ENCODE measurements around the gene MTNR1A.
"Not testable (repeated sequence)": the region's sequence is repeated elsewhere in the genome, so short reads cannot be mapped to it uniquely, and the experiment has no call there.

The MTNR1A gene

DNA sequence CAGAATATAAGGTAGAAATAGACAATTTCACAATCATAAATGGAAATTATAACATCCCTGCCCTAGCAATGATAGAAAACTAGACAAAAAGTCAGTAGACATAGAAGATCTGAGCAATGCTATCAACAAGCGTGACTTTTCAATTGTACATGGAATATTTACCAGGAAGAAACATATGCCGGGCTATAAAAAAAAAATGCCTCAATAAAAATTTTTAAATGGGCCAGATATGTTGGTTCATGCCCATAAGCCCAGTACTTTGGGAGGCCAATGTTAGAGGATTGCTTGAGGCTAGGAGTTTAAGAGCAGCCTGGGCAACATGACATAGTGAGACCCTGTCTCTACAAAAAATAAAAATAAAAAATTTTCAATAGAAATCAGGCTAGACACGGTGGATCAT lies 5.3 kb upstream of the MTNR1A start:
- no peak for FAIRE-seq

DNA sequence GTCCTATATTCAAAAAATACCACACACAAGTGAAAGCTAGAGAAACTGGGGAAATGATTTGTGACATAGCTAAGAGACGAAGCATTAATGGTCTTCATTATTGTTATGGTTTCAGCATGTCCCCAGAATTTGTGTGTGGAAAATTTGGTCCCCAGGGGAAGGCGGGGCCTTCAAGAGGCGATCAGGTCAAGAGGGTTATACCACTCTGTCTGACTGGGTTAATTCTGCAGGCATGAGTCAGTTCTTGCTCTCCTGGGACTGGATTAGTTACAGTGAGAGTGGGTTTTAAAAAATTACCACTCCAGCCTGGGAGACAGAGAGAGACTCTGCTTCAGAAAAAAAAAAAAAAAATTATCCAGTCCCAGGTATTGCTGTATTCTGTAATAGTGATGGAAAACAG lies 2.1 kb upstream of the MTNR1A start:
- no peak for FAIRE-seq

- FAIRE-seq: no peak
Observed at GRCh38 chr4:186557061-186557460, 1.7 kb upstream of the MTNR1A start.

GRCh38 chr4:186554539-186554913 lies 841 bp downstream of the MTNR1A start:
- FAIRE-seq: no peak

- FAIRE-seq: no peak
Observed at GRCh38 chr4:186553717-186554116, 1.6 kb downstream of the MTNR1A start.

DNA sequence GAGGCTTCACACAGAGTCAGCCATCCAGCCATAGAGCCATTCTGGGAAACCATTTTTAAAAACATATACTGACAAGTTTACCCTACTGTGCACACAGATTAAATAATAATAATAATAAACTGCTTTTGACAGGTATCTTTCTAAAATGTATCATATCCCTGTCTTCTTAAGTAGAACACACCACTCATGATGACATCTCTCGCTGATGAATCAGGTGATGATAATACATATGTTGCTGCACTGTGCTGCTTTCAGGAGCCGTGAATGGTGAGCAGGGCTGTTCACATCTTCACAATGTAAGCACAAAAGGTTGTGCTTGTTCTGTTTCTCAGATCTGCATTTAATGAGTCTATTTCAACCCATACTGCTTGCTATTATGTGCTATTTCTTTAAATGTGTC lies 3.5 kb downstream of the MTNR1A start:
- no peak for FAIRE-seq

DNA sequence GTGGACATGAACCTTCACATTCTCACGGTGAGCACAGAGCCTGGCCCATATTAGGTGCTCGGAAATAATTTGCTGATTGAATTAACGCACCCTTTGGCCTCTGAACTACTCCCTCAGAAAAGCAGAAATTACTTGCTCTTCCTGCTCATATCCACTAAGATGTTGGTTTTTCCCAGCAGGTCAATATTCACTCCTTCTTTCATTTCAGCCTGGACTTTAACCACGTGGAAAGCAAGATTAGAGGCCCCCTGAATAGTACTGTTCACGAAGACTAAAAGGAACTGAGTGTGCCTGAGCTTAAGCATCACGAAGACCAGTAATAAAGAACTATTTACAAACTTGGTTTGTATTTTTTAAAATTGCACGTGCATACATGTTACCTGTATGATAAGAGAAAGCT lies 9.9 kb downstream of the MTNR1A start:
- FAIRE-seq: no peak

- no peak for FAIRE-seq
Observed at GRCh38 chr4:186543206-186543605, 12.2 kb downstream of the MTNR1A start.

GRCh38 chr4:186541801-186542200 lies 13.6 kb downstream of the MTNR1A start:
- FAIRE-seq: no peak

GRCh38 chr4:186537843-186538521 lies 17.4 kb downstream of the MTNR1A start:
- FAIRE-seq: no peak

DNA sequence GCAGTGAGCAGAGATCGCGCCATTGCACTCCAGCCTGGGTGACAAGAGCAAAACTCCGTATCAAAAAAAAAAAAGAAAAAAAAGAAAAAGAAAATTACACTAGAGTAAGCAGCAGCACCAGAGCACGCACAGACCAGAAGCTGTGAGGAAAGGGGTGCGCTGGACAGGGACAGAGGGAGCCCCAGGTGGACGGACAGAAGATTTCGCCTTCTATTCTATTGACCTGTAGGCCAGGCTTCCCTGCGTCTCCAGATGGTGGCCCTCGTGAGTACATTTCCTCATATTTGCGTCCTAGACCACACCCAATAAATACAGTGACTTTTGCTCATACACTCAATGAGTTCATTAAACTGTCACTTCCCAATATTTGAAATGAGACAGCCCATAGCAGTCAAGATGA lies 19.1 kb downstream of the MTNR1A start:
- no peak for FAIRE-seq

DNA sequence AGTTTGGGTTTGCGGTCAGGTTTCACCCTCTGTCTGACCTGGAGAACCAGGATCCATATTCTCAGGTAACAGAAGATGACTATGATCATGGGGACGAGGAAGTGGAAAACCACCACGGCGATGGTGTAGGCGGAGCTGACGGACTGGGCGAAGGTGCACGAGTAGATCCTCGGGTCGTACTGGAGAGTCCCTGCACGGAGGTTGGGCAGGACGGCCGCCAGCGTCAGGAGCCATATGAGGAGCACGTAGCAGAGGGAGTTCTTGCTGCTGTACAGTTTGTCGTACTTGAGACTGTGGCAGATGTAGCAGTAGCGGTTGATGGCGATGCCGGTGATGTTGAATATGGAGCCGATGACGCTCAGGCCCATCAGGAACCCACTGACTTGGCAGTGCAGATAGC lies 21.3 kb downstream of the MTNR1A start:
- FAIRE-seq: no peak

- FAIRE-seq: not testable (repeated sequence)
Observed at GRCh38 chr4:186523927-186524326, 31.4 kb downstream of the MTNR1A start.

GRCh38 chr4:186516287-186516686 lies 39.1 kb downstream of the MTNR1A start:
- FAIRE-seq: no peak

DNA sequence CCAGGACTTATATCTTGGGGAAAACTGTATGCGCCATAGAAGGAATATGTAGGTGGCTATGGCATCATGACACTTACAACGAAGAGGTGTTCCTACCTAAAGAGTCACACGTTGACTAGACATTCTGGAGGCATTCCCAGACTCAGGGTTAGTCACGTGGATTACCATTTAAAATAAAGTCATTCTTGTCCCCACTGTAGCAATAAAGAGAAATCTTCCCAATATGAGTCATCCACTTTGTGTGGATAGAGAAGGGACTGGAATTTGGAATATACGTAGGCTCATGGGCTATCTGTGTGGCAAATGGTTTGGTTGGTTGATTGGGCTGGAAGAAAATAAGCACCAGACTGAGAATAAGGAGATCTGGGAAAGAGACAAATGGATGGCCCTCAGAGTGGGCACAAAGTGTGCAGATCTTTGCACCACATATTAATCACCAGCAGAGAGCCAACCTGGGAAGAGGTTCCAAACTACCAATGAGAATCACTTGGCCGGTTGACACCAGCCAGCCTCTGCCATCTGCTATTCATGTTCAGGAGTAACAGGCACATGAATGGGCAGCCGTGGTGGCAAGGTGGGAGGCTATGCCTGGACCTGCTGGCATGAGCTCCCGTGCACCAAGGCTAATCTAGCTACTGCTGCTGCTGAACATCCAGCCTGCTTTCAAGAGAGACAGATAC lies 41.0 kb downstream of the MTNR1A start:
- no peak for FAIRE-seq

GRCh38 chr4:186504771-186505170 lies 50.6 kb downstream of the MTNR1A start:
- not testable (repeated sequence) for FAIRE-seq

DNA sequence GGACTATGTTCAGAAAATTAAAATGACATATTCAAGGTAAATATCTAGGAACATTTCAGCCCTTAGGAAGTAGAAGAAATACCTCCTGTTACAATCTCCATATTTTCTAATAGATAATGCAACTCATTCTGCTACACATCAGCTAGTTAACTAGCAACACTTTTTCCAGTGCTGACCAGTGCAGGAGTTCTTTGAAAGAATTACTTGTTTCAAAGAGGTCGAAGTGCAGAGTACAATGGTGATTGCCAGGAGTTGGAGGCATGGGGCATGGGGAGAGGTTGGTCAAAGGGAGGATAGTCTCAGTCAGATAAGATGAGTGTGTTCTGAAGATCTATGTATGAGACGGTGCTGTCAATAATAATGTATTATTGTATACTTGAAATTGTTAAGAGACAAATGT lies 53.1 kb downstream of the MTNR1A start:
- FAIRE-seq: no peak

DNA sequence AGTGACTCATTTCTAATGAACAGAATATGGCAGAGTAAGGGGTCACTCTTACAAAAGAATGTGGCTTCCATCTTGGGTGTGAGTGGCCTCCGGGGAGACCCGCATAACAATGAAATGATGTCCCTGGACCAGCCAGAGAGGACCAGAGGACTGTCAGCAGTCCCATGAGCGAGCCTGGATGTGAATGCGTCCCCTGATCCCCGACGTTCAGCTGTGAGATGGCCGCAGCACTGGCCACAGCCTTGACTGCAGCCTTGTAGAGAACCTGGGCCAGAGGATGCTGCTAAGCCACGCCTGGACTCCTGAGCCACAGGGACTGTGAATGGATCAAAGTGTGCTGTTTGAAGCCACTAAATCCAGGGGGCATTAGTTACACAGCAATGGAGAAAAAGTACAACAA lies 53.8 kb downstream of the MTNR1A start:
- FAIRE-seq: no peak

DNA sequence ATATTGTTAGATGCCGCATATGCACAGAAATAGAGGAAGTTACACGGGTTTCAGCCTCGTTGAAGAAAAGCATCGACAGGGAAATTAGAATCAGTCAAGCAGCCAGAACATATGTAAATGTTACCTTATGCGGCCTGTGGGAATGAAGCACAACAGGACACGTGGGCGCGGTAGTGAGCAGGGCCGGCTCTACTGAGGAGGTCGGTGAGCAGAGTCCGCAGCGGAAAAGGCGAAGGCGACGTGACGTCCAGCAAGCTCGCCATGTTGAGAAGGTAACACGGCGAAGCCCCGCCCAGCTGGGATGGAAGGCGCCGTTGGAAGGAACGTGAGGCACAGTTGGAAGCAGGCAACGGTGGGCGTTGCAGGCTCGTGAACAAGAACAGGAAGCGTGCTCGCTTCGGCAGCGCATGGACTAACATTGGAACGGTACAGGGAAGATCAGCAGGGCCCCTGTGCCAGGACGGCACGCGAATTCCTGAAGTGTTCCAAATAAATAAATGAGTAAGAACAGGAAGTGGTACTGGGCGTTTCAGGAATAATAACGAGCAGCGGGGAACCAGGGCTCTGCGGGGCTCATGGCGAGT lies 54.6 kb downstream of the MTNR1A start:
- FAIRE-seq: no peak

- FAIRE-seq: no peak
Observed at GRCh38 chr4:186499467-186499866, 55.9 kb downstream of the MTNR1A start.

- no peak for FAIRE-seq
Observed at GRCh38 chr4:186497043-186497442, 58.3 kb downstream of the MTNR1A start.

DNA sequence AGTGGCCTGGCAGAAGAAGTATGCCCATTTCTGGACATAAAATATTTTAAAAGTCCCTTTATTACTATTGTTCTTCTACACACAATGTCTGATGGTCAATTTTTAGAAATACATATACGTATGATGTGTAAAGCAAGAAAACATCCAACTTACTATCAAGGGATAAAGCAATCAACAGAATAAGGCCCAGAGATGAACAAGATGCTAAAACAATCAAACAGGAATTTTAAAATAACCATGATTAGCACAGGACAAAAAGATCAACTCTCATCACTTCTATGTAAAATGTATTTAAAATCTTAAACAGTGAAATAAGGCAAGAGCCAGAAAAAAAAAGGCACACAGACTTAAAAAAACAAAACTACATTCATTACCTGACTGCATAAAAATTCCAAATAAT lies 60.9 kb downstream of the MTNR1A start:
- no peak for FAIRE-seq

DNA sequence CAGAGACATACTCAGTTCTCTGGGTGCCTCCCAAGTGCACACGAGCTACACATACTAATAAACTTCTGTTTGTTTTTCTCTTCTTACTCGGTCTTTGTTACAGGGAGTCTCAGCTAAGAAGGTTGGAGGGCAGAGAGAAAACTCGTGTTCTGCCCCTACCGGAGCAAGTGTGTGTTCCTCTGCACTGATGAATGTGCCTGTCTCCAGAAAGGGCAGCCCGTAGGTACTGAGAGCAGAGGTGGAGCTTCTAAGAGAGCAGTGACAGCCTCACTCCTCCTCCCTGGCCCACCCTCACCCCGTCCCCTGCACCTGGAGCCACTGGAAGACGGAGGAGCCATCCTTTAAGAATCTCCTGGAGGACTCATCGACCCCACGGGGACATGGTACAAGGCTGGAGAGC lies 67.6 kb downstream of the MTNR1A start:
- no peak for FAIRE-seq

GRCh38 chr4:186486172-186486571 lies 69.2 kb downstream of the MTNR1A start:
- FAIRE-seq: no peak

Measured in G401.6 (cell line).